AG08395 (cell line): ENCODE measurements around the gene CPA2.

Source experiments
- DNase-seq: peaks from one replicate; pipeline ENCODE4 v3.0.0; 2012; ENCODE audit warnings: mixed read lengths, low spot score

The CPA2 gene

GRCh38 chr7:130314305-130314704 lies 47.6 kb downstream of the CPA2 start:
- DNase-seq = no peak

GRCh38 chr7:130319541-130319940 lies 52.9 kb downstream of the CPA2 start:
- DNase-seq = no peak

GRCh38 chr7:130321542-130322229 lies 55.0 kb downstream of the CPA2 start:
- peak; percentile 19 for DNase-seq

- no peak for DNase-seq
Observed at GRCh38 chr7:130322615-130323014, 56.0 kb downstream of the CPA2 start.

- DNase-seq = no peak
Observed at GRCh38 chr7:130324306-130324943, 57.8 kb downstream of the CPA2 start.

- no peak for DNase-seq
Observed at GRCh38 chr7:130329681-130330080, 63.0 kb downstream of the CPA2 start.

- no peak for DNase-seq
Observed at GRCh38 chr7:130332259-130333053, 65.8 kb downstream of the CPA2 start.

GRCh38 chr7:130333832-130334231 lies 67.2 kb downstream of the CPA2 start:
- DNase-seq = no peak

GRCh38 chr7:130334274-130334673 lies 67.6 kb downstream of the CPA2 start:
- DNase-seq = no peak

GRCh38 chr7:130337410-130337971 lies 70.8 kb downstream of the CPA2 start:
- DNase-seq = no peak

- DNase-seq = no peak
Observed at GRCh38 chr7:130338233-130338632, 71.6 kb downstream of the CPA2 start.
